Left ventricle myocardium superior (tissue), 1 donor: ENCODE measurements around the gene JARID2. TPM values are rescaled to one million over a fixed set of nuclear protein-coding genes. Genes with fewer than 3 reads are reported as not detected.
"Not testable (repeated sequence)": the region's sequence is repeated elsewhere in the genome, so short reads cannot be mapped to it uniquely, and the experiment has no call there.

Experiments used
- ATAC-seq: fragments of 200-7000 bp; cut with Tn5 transposase; one replicate; pipeline ENCODE4 v1.9.1; 2020; ENCODE audit warnings: mild to moderate bottlenecking, moderate library complexity
- DNase-seq: peaks from one replicate; pipeline ENCODE4 v3.0.0-alpha.2; 2020
- intact Hi-C: fragments of 100-400 bp; cut with micrococcal nuclease; formaldehyde crosslinking; loops from one replicate; pipeline ENCODE4 v1.11.0; 2022
- total RNA-seq: library from RNA; stranded (reverse); fragmentation: NEBNext Ultra II Directional; extraction: Animal tissue kit (Norgen Biotek cat#: 25700); gene quantifications from one replicate; pipeline ENCODE4 v1.2.1, GENCODE V29; 2021
- donor health status: DM: no; HTN: yes; CAD: no; lungs with severe emphysema.

The JARID2 gene
- total RNA-seq, 1 donor from 2014 or later, result 10.2 TPM

GRCh38 chr6:15322781-15323536 lies 77.1 kb downstream of the JARID2 start:
- intact Hi-C loops, result no loop called here
- ATAC-seq, result no peak

GRCh38 chr6:15323611-15324010 lies 77.7 kb downstream of the JARID2 start:
- DNase-seq, ATAC-seq, intact Hi-C loops: not testable (repeated sequence)

More at GRCh38 chr6:15322781-15323536, 77.1 kb downstream of the JARID2 start:
- no peak for DNase-seq

GRCh38 chr6:15324427-15324985 lies 78.6 kb downstream of the JARID2 start:
- ATAC-seq (no peak), DNase-seq (no peak)
- intact Hi-C loops, result no loop called here

- DNase-seq, result no peak
- intact Hi-C loops, result no loop called here
- ATAC-seq, result no peak
Observed at GRCh38 chr6:15325540-15325955, 79.7 kb downstream of the JARID2 start.

GRCh38 chr6:15326067-15326614 lies 80.3 kb downstream of the JARID2 start:
- intact Hi-C loops, result no loop called here
- ATAC-seq, result no peak
- DNase-seq, result no peak

- ATAC-seq (peak; percentile 36), DNase-seq (no peak)
- intact Hi-C loops, result no loop called here
Observed at GRCh38 chr6:15327271-15327670, 81.4 kb downstream of the JARID2 start.

GRCh38 chr6:15329197-15329671 lies 83.4 kb downstream of the JARID2 start:
- DNase-seq (no peak), ATAC-seq (peak; percentile 58)

GRCh38 chr6:15330174-15330944 lies 84.5 kb downstream of the JARID2 start:
- no peak for DNase-seq
- intact Hi-C loops, result no loop called here
- no peak for ATAC-seq

More at GRCh38 chr6:15329197-15329671, 83.4 kb downstream of the JARID2 start:
- intact Hi-C loops, result no loop called here

GRCh38 chr6:15331143-15331542 lies 85.3 kb downstream of the JARID2 start:
- intact Hi-C loops, result no loop called here
- DNase-seq, result no peak
- ATAC-seq, result peak; percentile 23

- intact Hi-C loops, result no loop called here
- ATAC-seq, result no peak
Observed at GRCh38 chr6:15331629-15332251, 85.9 kb downstream of the JARID2 start.

GRCh38 chr6:15332446-15332845 lies 86.6 kb downstream of the JARID2 start:
- intact Hi-C loops, result no loop called here
- ATAC-seq, result no peak
- DNase-seq, result no peak

More at GRCh38 chr6:15331629-15332251, 85.9 kb downstream of the JARID2 start:
- DNase-seq, result no peak

- intact Hi-C loops, result no loop called here
- ATAC-seq (no peak), DNase-seq (no peak)
Observed at GRCh38 chr6:15335385-15335784, 89.5 kb downstream of the JARID2 start.

- ATAC-seq (no peak), DNase-seq (no peak)
- intact Hi-C loops, result no loop called here
Observed at GRCh38 chr6:15335916-15336315, 90.0 kb downstream of the JARID2 start.

GRCh38 chr6:15336900-15337560 lies 91.2 kb downstream of the JARID2 start:
- ATAC-seq, result no peak
- intact Hi-C loops, result no loop called here
- DNase-seq, result no peak

GRCh38 chr6:15337582-15337981 lies 91.7 kb downstream of the JARID2 start:
- intact Hi-C loops, result no loop called here
- no peak for ATAC-seq
- DNase-seq, result no peak

- intact Hi-C loops, result no loop called here
- ATAC-seq (no peak), DNase-seq (no peak)
Observed at GRCh38 chr6:15338476-15338875, 92.6 kb downstream of the JARID2 start.

- intact Hi-C loops, result no loop called here
- ATAC-seq, result no peak
- no peak for DNase-seq
Observed at GRCh38 chr6:15339081-15339480, 93.2 kb downstream of the JARID2 start.

GRCh38 chr6:15340105-15340601 lies 94.3 kb downstream of the JARID2 start:
- intact Hi-C loops, result no loop called here
- DNase-seq (no peak), ATAC-seq (no peak)

GRCh38 chr6:15340775-15341174 lies 94.9 kb downstream of the JARID2 start:
- DNase-seq, result no peak
- intact Hi-C loops, result no loop called here
- ATAC-seq, result no peak
